B cell (primary cell): ENCODE data around the gene PUM2. TPM values are rescaled to one million over a fixed set of nuclear protein-coding genes. Genes with fewer than 3 reads are reported as not detected.

Experiments
- ATAC-seq: fragments of 200-7000 bp; cut with Tn5 transposase; one replicate; pipeline ENCODE4 v1.10.0; 2021; ENCODE audit warnings: low read depth, mild to moderate bottlenecking, moderate number of reproducible peaks, moderate library complexity
- CTCF ChIA-PET: fragments of 350-600 bp; sonication (Branson Sonifier 250); formaldehyde crosslinking; loops from one replicate; lab custom pipeline; 2021; ENCODE audit warnings: antibody characterized with exemption, inconsistent platforms; lab: Charles Lee
- POLR2A ChIA-PET: fragments of 350-600 bp; sonication (Branson Sonifier 250); formaldehyde crosslinking; loops from one replicate; lab custom pipeline; 2021; ENCODE audit warnings: antibody characterized with exemption; lab: Charles Lee
- DNase-seq: peaks from one replicate; pipeline ENCODE4 v3.0.0; 2013
- H2AFZ ChIP-seq: 2 replicates; pipeline ENCODE4 v1.6.1; 2012; ENCODE audit warnings: mild to moderate bottlenecking, low read depth, low read length; ENCODE audit not compliant: insufficient read depth, poor library complexity, severe bottlenecking
- H3K27ac ChIP-seq, 2 donors: 1 replicate in 1 of 2; 2 replicates in 1 of 2; pipeline ENCODE4 v1.5.1; 2012 to 2013; ENCODE audit warnings: low read length in 2 of 2, mild to moderate bottlenecking in 2 of 2, moderate library complexity in 1 of 2
- H3K27me3 ChIP-seq, 4 experiments: fragments of 200-600 bp in 1 of 4; sonication (generic) in 1 of 4; replicated peaks in 1 of 4; 1 replicate in 2 of 4; 2 replicates in 2 of 4; pipeline versions ENCODE4 v1.6.1 to v1.7.0; 2013 to 2016; ENCODE audit warnings: low read length in 3 of 4, mild to moderate bottlenecking in 2 of 4, mixed read lengths in 1 of 4, moderate library complexity in 1 of 4; ENCODE audit not compliant: insufficient read depth in 4 of 4, control insufficient read depth in 3 of 4; ENCODE audit errors: control extremely low read depth in 1 of 4
- H3K36me3 ChIP-seq, 2 experiments: replicated peaks in 1 of 2; 1 replicate in 1 of 2; 2 replicates in 1 of 2; pipeline versions ENCODE4 v1.6.1 to v1.7.1; 2013; ENCODE audit warnings: low read length in 1 of 2; ENCODE audit not compliant: insufficient read depth in 2 of 2, control insufficient read depth in 1 of 2; ENCODE audit errors: control extremely low read depth in 1 of 2, extremely low read depth in 1 of 2
- H3K4me1 ChIP-seq, 2 donors: fragments of 200-600 bp in 1 of 2; sonication (generic) in 1 of 2; 1 replicate in 1 of 2; 2 replicates in 1 of 2; pipeline versions ENCODE4 v1.5.1 to v1.6.1; 2013 to 2017; ENCODE audit warnings: low read length in 2 of 2; ENCODE audit not compliant: control insufficient read depth in 2 of 2, insufficient read depth in 2 of 2
- H3K4me2 ChIP-seq: replicated peaks from 2 replicates; pipeline ENCODE3; 2012; ENCODE audit warnings: mild to moderate bottlenecking, low read depth, low read length; ENCODE audit not compliant: poor library complexity, severe bottlenecking
- H3K4me3 ChIP-seq, 5 experiments: fragments of 200-600 bp in 1 of 5; sonication (generic) in 1 of 5; 1 replicate in 3 of 5; 2 replicates in 2 of 5; pipeline versions ENCODE4 v1.5.1 to v1.7.0; 2011 to 2016; ENCODE audit warnings: low read length in 4 of 5, mild to moderate bottlenecking in 4 of 5, low read depth in 2 of 5, control low read depth in 1 of 5, moderate library complexity in 1 of 5; ENCODE audit not compliant: insufficient read depth in 1 of 5; ENCODE audit errors: control extremely low read depth in 1 of 5, extremely low read depth in 1 of 5
- H3K79me2 ChIP-seq: fragments of 200-600 bp; sonication (generic); one replicate; pipeline ENCODE4 v1.6.0; 2016; ENCODE audit warnings: low read length; ENCODE audit not compliant: control insufficient read depth, insufficient read depth
- H3K9ac ChIP-seq: fragments of 200-600 bp; sonication (generic); 2 replicates; pipeline ENCODE4 v1.6.1; 2017; ENCODE audit warnings: mild to moderate bottlenecking, low read length, moderate library complexity
- H3K9me3 ChIP-seq, 3 donors: one replicate each; pipeline versions ENCODE4 v1.6.1 to v1.7.1; 2013; ENCODE audit warnings: low read length in 2 of 3; ENCODE audit not compliant: control insufficient read depth in 2 of 3, insufficient read depth in 1 of 3; ENCODE audit errors: control extremely low read depth in 1 of 3
- H4K20me1 ChIP-seq: 2 replicates; pipeline ENCODE4 v1.6.0; 2012; ENCODE audit warnings: mild to moderate bottlenecking, low read length; ENCODE audit not compliant: insufficient read depth, control insufficient read depth, poor library complexity, severe bottlenecking
- H3K27ac Mint-ChIP-seq: one replicate; pipeline ENCODE4 v1.8.0; 2021; ENCODE audit warnings: mixed read lengths
- H3K27me3 Mint-ChIP-seq: one replicate; pipeline ENCODE4 v1.8.0; 2021; ENCODE audit warnings: mixed read lengths
- H3K4me1 Mint-ChIP-seq: one replicate; pipeline ENCODE4 v1.8.0; 2021; ENCODE audit warnings: mixed read lengths
- H3K4me3 Mint-ChIP-seq: one replicate; pipeline ENCODE4 v1.8.0; 2021; ENCODE audit warnings: mixed read lengths
- H3K9me3 Mint-ChIP-seq: one replicate; pipeline ENCODE4 v1.8.0; 2022; ENCODE audit warnings: mixed read lengths; ENCODE audit not compliant: insufficient read depth
- EZH2 ChIP-seq: IDR thresholded peaks from 2 replicates; pipeline ENCODE4 v1.6.1; 2012; ENCODE audit warnings: borderline replicate concordance, low read depth, mild to moderate bottlenecking, moderate library complexity, low read length; ENCODE audit not compliant: insufficient read depth, poor library complexity, severe bottlenecking
- WGBS: methylation state at CpG from one replicate; pipeline ENCODE4 v1.1.5; 2013; ENCODE audit warnings: missing lambda C conversion rate; ENCODE audit not compliant: insufficient coverage; 5-methylcytosine and 5-hydroxymethylcytosine counted together
- intact Hi-C: fragments of 100-400 bp; cut with micrococcal nuclease; formaldehyde crosslinking; loops from one replicate; pipeline ENCODE4 v1.10.0; 2022
- polyA plus RNA-seq: library from polyadenylated mRNA; depleted of rRNA; stranded (reverse); fragments of >200 nt; gene quantifications from 2 replicates; pipeline ENCODE4 v1.2.3, GENCODE V29; 2012
- total RNA-seq, 2 donors: library from RNA; stranded (reverse); fragments of 120-200 nt in 1 of 2; gene quantifications; 1 replicate in 1 of 2; 2 replicates in 1 of 2; pipeline versions ENCODE4 v1.2.3 to v1.2.4, GENCODE V29; 2013 to 2022
- TF ChIP-seq, protein P1 (sequence below): fragments of 200-600 bp; IDR thresholded peaks from one replicate; pipeline ENCODE4 v1.8.0; 2022; ENCODE audit warnings: antibody characterized with exemption, mild to moderate bottlenecking

PUM2 gene
- total and polyA plus RNA-seq, 2 donors (not counting 1 experiment from before 2014, with no cell fraction given), result 21.1 to 151 TPM

DNA sequence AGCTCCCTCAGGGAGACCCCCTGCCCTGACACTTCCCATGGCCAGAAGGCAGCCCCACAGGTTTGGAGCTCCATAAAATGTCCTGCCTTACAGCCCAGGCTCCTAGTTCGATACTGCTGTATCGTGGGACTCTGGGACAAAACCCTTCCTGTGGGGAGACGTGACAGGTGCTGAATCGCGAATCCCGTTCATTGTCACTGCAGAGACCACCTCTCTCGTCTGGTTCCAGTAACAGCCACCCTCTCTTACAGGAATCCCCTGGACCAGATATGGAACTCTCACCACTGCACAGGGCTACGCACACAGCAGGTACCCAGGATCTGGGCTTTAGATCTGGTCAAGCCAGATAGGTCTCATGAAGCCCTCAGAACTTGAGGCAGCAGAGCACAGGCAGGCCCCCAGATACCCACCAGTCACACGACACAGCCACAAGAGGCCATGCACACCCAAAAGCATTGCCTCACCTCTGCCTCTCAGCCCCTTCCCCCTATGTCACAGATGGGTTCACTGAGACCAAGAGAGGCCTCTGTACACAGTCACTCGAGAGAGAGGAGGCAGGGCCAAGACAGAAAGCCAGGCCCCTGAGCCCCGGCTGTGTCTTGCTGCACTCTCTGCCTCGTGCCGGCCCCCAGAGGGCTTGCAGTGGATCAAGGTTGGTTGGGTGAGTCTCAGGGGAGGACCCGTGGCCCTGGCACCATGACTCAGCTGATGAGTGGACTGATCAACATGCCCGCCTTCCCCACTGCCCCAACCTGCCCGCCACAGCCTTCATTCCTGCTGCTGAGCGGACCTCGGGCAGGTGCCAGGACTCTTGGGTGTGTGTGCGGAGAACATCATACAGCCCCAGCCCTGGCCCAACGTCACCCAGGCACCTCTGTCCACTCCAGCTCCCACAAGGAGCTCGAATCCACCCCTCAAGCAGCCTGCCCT lies 133.3 kb downstream of the PUM2 start:
- WGBS, result 83% methylated on average over 21 of the region's 21 CpGs
- H3K4me1 Mint-ChIP-seq, result no peaks in the 10 kb centered on the region
- TF ChIP-seq EZH2, result no peak
- TF ChIP-seq, protein P1, sequence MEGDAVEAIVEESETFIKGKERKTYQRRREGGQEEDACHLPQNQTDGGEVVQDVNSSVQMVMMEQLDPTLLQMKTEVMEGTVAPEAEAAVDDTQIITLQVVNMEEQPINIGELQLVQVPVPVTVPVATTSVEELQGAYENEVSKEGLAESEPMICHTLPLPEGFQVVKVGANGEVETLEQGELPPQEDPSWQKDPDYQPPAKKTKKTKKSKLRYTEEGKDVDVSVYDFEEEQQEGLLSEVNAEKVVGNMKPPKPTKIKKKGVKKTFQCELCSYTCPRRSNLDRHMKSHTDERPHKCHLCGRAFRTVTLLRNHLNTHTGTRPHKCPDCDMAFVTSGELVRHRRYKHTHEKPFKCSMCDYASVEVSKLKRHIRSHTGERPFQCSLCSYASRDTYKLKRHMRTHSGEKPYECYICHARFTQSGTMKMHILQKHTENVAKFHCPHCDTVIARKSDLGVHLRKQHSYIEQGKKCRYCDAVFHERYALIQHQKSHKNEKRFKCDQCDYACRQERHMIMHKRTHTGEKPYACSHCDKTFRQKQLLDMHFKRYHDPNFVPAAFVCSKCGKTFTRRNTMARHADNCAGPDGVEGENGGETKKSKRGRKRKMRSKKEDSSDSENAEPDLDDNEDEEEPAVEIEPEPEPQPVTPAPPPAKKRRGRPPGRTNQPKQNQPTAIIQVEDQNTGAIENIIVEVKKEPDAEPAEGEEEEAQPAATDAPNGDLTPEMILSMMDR, result no peak
- no peak overlapping the region for H3K4me3 Mint-ChIP-seq
- no peaks in the 10 kb centered on the region for H3K9me3 ChIP-seq
- no peak overlapping the region for H3K4me3 ChIP-seq
- H2AFZ ChIP-seq, result no peak overlapping the region
- peaks cover 15% of the 10 kb centered on the region for H3K27me3 Mint-ChIP-seq
- ChIA-PET POLR2A (no interaction called here), CTCF (no interaction called here)
- no peaks in the 10 kb centered on the region for H3K79me2 ChIP-seq
- no peak overlapping the region for H3K9ac ChIP-seq
- H3K27ac Mint-ChIP-seq, result no peak overlapping the region
- no peak overlapping the region for H3K27ac ChIP-seq
- ATAC-seq (no peak), DNase-seq (no peak)
- intact Hi-C loops, result no loop called here
- no peaks in the 10 kb centered on the region for H3K4me1 ChIP-seq
- H3K27me3 ChIP-seq, result peaks cover 0 to 6% (median 2%) of the 10 kb centered on the region in 4 experiments
- no peaks in the 10 kb centered on the region for H3K36me3 ChIP-seq
- H3K4me2 ChIP-seq, result no peak overlapping the region
- H3K9me3 Mint-ChIP-seq, result no peaks in the 10 kb centered on the region
- no peaks in the 10 kb centered on the region for H4K20me1 ChIP-seq
